Erythroblast (primary cell): ENCODE results near the gene THOC1.
A peak's percentile ranks its signal among the peaks of the same experiment; 100 is the strongest.
"Not testable (repeated sequence)": the region's sequence is repeated elsewhere in the genome, so short reads cannot be mapped to it uniquely, and the experiment has no call there.

Experiments used
- DNase-seq, 2 experiments: peaks; one replicate each; lab custom pipeline; 2025; lab: John Stamatoyannopoulos, UW
- GATA1 ChIP-seq: IDR thresholded peaks from 2 replicates; pipeline ENCODE4 v1.6.1; 2011; ENCODE audit warnings: low read depth, mild to moderate bottlenecking, control low read depth, low read length, moderate library complexity
- POLR2A ChIP-seq: IDR thresholded peaks from 2 replicates; pipeline ENCODE4 v1.6.1; 2011; ENCODE audit warnings: mild to moderate bottlenecking, low read length

THOC1 gene

DNA sequence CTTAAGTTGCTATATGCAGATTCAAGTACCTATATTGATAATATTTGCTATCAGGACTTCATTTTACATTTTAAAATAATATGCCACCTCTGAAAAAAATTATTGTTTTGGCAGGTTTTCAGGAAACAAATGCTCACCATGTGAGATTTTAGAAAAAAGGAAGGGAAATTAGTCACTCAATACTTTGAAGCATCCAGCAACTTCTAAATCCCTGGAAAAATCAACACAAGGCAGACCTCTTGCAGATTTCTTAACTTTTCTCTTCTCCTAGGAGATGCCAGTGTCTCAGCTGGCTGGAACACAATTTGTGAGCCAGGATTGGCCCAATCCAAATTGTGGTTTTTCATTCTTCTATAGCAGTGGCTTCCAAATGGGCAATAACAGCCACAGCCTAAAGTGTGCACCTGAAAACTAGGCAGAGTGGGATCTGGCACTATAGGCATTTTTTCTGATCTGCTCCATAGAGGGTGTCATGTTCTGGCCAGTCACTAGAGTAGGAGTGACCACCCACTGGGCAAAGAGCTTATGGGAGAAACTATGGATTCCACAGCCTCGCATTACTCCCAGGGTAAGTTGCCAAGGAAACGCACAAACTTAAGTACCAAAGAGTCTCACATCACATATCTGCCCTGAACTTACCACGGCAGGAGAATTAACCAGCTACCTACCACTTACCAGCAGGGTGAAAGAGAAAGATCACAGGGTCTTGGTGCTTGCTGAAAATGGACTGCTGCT is 28.1 kb upstream of the THOC1 start:
- no peak for DNase-seq

DNA sequence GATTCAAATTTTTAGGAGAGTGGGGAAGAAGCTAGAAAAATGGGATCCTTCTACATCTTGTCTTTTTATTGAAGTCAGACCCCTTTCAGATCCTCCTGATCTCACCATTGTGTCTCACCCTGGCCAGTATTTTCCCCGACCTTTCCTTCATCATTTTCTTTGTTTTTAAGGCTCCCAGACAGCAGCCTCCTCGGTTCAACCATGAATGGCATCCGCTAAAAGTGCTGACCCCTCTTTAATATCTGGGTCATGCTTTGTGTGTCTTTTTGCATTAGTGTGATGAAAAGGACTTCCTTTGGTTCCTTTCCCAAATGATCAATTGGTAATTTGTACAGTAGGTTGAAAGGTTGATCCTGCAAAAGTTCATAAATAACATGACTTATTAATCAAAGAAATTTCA is 26.7 kb upstream of the THOC1 start:
- TF ChIP-seq POLR2A (no peak), GATA1 (no peak)

More for the DNA sequence above, 28.1 kb upstream of the THOC1 start:
- TF ChIP-seq POLR2A: no peak
- TF ChIP-seq GATA1: no peak

DNA sequence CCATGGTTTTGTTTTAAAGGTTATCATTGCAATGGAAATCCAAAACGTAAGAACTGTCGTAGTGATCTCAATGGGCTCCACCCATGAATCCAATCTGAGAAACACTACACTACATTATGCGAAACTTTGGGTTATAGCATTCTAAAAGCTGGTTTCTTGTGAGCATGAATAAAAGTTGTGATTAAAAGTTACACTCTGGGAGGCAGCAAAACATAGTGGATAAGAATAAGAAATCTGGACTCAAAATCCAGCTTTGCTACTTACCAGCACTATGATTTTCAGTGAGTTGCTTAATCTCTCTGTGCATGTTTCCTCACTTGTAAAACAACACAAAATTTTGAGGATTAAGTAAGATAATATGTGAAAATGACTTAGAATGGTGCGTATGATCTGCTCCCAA is 25.7 kb upstream of the THOC1 start:
- no peak for DNase-seq
- TF ChIP-seq GATA1 (no peak), POLR2A (no peak)

More for the DNA sequence above, 26.7 kb upstream of the THOC1 start:
- DNase-seq: no peak

DNA sequence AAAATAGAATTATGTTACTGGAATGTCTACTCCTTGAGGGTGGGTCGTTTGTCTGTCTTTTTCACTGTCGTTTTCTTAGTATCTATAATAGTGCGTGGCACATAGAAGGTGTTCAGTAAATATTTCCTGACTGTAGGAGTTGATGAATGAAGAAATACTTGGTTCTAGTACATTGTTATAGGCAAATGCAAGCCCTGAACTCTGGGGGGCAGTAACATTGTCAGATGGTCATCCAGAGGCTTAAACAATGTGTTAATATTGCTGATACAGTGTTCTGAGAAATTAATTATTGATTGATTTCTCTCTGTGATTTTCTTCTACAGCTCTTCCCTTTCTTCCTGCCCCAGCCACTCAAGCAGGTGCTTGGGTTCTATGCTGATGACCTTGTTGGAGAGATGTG is 24.4 kb upstream of the THOC1 start:
- TF ChIP-seq GATA1: no peak
- no peak for TF ChIP-seq POLR2A
- DNase-seq: no peak

DNA sequence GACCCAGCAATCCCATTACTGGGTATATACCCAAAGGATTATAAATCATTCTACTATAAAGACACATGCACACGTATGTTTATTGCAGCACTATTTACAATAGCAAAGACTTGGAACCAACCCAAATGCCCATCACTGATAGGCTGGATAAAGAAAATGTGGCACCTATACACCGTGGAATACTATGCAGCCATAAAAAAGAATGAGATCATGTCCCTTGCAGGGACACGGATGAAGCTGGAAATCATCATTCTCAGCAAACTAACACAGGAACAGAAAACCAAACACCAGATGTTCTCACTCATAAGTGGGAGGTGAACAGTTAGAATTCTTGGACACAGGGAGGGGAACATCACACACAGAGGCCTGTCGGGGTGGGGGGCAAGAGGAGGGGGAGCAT is 22.1 kb upstream of the THOC1 start:
- DNase-seq: not testable (repeated sequence)

DNA sequence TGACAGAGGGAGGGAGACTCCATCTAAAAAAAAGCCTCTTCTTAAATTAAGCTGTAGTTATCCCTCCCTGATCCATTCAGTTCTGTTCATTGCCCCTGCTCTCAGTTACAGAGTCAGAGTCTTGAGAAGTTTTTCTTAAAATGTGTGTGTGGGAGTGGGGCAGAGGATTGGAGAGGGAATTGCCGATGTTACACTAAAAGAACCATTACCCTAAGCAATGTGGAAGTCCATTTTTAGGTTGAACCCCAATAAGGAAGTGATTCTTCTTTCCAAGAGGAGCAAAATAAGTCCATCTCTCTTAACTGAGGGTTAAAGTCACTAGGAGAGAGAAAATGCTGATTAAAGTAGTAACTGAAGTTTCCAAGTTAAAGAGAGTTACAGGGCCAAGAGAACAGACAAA is 21.2 kb upstream of the THOC1 start:
- no peak for DNase-seq
- no peak for TF ChIP-seq GATA1

DNA sequence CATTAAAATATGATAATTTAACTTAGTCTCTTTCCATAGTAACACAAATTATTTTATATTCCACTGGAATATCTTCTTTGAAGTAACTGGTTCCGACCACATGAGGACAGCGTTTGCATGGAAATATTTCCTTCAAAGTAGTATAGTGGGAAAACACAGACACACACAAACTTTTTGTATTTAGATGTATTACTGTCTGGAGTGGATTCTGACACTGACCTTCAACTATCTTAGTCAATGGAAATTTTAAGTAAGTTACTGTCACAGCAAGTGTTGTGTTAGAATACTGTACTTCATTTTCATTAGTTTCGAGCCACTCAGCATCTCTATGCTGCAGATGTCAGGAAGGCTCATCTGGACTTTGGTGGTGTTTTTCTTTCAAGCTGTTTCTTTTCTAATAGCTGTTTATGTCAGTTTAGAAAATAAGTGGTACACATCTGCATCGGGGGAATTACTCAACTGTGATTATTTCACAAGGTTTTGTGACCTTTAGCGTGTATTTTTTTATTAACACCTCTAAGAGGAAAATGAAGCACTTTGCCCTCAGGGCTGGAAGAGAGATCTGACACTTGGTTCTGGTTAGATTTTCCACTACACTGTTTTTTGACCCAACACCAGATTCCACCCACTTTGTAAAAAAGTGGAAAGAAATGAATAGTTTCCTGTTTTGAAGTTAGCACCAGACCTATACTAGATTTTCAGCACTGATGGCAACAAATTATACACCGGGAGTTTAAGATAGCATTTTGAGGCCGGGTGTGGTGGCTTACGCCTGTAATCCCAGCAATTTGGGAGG is 18.9 kb upstream of the THOC1 start:
- TF ChIP-seq GATA1: no peak

DNA sequence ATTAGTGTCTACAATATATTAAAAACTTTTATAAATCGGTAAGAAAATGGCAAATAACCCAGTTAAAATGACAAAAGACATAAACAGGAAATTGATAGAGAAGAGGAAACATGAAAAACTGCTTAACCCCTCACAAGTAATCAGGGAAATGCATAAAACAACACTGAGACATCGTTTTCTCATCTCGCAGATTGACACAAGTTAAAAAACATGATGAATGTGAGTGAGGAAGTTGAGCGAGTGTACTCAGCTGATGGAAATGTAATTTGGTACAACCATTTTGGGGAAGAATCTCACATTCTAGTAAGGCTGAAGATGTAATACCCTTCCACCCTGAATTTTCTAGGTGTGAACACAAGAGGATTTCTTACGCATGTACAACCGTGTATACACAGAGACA is 18.0 kb upstream of the THOC1 start:
- no peak for DNase-seq
- TF ChIP-seq GATA1: no peak
- no peak for TF ChIP-seq POLR2A

More for the DNA sequence above, 18.9 kb upstream of the THOC1 start:
- DNase-seq: peak; percentile 21 to 28

DNA sequence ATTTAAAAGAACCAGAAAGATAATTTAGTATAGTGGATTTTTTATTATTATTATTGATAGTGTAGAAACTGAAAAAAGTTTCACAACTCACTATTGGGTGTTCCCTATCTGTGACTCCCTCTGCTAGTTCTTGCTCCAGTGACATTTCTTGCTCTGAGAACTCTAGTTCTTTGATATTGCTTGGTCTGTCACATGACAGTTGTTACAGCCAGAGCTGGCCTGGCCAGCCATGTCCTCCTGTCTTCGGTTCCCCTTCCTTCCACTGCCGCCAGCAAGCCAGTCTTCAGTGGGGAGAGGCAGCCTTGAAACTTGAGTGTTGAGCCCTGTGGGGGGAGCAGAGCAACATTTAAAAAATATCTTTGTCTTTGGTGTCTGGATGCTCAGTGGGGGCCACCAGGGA is 7.6 kb upstream of the THOC1 start:
- peak; percentile 53 to 85 for DNase-seq
- no peak for TF ChIP-seq POLR2A
- TF ChIP-seq GATA1: no peak

DNA sequence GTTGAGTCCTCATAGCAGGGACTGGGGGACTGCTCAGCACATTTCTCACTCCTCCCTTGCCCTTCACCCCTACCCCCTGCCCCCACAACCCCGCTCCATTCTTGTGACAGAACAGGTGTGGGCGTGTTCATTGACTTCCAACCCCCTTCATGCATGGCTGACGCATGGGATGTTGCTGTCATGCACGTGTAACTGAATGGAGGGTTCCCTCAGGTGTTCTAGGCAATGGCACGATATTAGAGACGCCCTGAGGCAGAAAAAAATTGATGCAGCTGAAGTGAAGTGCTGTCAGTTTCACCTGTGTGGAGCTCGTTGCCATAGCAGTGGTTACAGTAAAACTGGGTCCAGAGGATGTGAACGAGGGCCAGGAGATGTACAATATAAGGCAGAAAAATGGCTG is 6.5 kb upstream of the THOC1 start:
- TF ChIP-seq GATA1: no peak
- DNase-seq: no peak

DNA sequence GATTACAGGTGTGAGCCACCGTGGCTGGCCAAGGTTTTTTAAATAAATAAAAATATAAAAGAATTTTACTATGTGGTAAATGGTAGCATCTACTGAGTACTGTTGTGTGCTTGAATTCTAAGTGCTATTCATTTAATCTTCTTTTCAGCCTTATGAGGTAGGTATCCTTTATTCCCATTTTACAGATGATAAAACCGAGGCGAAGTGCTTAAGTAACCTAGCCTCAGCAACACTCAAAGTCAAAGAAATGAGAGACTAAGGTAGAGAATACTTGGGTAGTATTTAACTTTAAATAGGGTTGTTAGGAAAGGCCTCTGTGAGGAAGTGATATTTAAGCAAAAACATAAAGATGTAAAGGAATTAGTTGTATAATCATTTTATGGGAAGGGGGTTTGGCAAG is 5.7 kb upstream of the THOC1 start:
- DNase-seq: no peak
- TF ChIP-seq GATA1: no peak
- no peak for TF ChIP-seq POLR2A

DNA sequence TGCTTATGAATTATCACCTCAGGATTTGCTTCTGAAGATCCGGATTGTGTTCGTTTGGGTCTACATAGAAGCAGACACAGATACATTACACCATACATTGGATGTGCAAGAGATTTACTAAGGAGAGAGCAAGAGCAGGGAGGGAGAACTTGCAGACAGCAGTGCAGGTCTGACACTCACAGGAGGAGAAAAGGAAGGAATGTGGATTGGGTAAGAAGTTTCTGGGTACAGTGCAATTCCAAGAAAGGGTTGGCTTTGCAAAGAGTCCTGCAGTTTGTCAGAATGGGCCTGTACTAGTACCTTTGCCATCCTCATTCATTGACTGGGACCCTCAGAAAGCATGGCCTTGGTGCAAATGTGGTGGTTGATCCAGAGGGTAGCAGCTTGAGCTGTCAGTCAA is 4.8 kb upstream of the THOC1 start:
- TF ChIP-seq GATA1: no peak
- no peak for TF ChIP-seq POLR2A

DNA sequence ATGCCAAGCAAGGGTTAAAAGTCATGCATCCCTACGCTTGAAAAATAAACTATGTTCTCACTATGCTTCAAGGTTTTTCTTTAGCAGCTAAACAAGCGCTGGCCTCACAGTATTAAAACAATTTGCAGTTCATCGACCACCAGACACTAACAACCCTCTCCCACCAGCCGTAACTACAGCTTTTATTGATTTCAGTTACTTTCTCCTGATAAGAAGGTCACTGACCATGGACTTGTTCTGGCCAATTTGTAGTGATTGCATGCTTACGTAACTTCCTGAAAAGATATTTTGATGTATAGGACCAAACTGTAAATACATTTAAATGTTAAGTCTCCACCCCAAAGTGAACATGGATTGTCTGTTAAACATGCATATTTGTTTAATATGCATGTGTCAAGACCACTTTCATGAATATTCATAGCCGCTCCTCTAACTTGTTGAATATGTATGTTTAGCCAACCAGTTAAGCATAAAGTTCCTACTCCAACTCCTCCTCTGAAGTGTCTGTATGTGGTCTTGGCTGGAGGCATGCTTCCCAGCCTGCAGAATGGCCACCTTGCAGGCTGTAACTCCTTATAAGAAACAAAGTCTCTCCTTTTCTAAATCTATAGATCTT is 1.7 kb upstream of the THOC1 start:
- no peak for TF ChIP-seq POLR2A
- no peak for TF ChIP-seq GATA1
- no peak for DNase-seq

More for the DNA sequence above, 4.8 kb upstream of the THOC1 start:
- DNase-seq: no peak

DNA sequence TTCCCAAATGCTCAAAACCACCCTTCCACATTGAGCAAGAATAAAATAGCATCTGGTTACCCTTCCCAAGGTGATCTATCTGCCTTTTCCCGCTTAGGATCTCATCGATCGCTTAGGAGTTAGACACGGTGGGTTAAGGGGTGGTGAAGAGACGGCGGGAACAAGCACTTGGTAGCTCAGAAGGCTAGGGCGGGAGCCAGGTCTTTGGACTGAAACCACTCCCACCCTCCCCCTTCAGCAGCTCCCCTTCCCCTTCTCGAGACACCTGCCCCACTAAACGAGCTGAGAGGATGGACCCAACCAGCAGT is 513 bp downstream of the THOC1 start:
- TF ChIP-seq GATA1 (no peak), POLR2A (no peak)
- no peak for DNase-seq

DNA sequence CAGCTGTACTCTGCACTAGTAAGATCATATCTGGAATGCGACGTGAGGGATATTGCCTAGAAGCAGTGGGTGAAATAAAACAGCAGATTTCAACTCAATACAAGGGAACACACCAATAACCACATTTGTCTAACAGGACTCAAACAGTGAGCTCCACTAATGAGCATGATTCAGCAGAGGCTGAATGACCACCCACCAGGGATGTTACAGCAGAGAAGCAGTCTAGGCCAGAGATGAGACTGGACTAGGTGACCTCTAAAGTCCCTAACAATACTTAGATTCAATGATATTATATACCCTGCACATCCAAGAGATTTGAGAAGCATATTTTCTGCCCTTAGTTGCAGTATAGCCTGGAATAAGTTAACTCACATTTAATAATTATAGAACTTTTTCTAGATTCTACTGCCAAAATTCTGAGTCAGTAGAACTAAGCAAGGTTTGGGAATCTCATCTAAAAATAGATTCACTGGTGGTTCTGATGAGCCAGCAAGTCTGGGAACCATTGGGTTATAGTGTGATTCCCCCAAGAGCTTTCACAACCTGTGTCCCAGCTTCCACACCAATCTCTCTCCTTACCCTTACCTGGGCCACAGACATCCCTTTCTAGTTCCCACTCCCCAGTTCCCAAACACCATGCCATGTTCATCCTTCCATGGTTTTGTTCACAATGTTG is 6.3 kb downstream of the THOC1 start:
- no peak for TF ChIP-seq GATA1
- TF ChIP-seq POLR2A: no peak
- no peak for DNase-seq
